OCI-LY1 (cell line): Measurements from ENCODE around the gene CHST8.

Source experiments
- H2AFZ ChIP-seq: fragments of 200-600 bp; sonication (generic), shearing (Covaris generic); 2 replicates; pipeline ENCODE4 v1.6.0; 2014; ENCODE audit warnings: antibody characterized with exemption, mild to moderate bottlenecking, low read length
- H3F3A ChIP-seq: fragments of 200-600 bp; sonication (generic), shearing (Covaris generic); 2 replicates; pipeline ENCODE4 v1.6.0; 2014; ENCODE audit warnings: mild to moderate bottlenecking, antibody characterized with exemption, low read length, moderate library complexity; ENCODE audit not compliant: insufficient read depth
- H3K27ac ChIP-seq: fragments of 200-600 bp; sonication (generic); 2 replicates; pipeline ENCODE4 v1.5.1; 2014; ENCODE audit warnings: low read length, mixed run types, mild to moderate bottlenecking, low read depth; ENCODE audit not compliant: poor library complexity, severe bottlenecking
- H3K27me3 ChIP-seq: fragments of 200-600 bp; sonication (generic); 2 replicates; pipeline ENCODE4 v1.6.0; 2014; ENCODE audit warnings: antibody characterized with exemption, mild to moderate bottlenecking, low read length, moderate library complexity; ENCODE audit not compliant: insufficient read depth
- H3K36me3 ChIP-seq: fragments of 200-600 bp; sonication (generic); 2 replicates; pipeline ENCODE4 v1.6.1; 2014; ENCODE audit warnings: mild to moderate bottlenecking, antibody characterized with exemption, low read length, moderate library complexity, mixed read lengths; ENCODE audit not compliant: insufficient read depth
- H3K4me1 ChIP-seq: fragments of 200-600 bp; sonication (generic); 2 replicates; pipeline ENCODE4 v1.5.1; 2014; ENCODE audit warnings: mild to moderate bottlenecking, low read length, moderate library complexity; ENCODE audit not compliant: insufficient read depth, severe bottlenecking
- H3K4me2 ChIP-seq: fragments of 200-600 bp; sonication (generic), shearing (Covaris generic); 2 replicates; pipeline ENCODE4 v1.6.1; 2014; ENCODE audit warnings: low read length
- H3K4me3 ChIP-seq: fragments of 200-600 bp; sonication (generic); 2 replicates; pipeline ENCODE4 v1.5.1; 2014; ENCODE audit warnings: low read length, low read depth, mild to moderate bottlenecking, mixed read lengths; ENCODE audit not compliant: poor library complexity, severe bottlenecking
- H3K79me2 ChIP-seq: fragments of 200-600 bp; shearing (Covaris generic); 2 replicates; pipeline ENCODE4 v1.6.1; 2016; ENCODE audit warnings: mixed run types, low read length, mixed read lengths; ENCODE audit not compliant: insufficient read depth
- H3K9ac ChIP-seq: fragments of 200-600 bp; sonication (generic), shearing (Covaris generic); 2 replicates; pipeline ENCODE4 v1.6.1; 2014; ENCODE audit warnings: mild to moderate bottlenecking, low read length, mixed read lengths
- H3K9me2 ChIP-seq: fragments of 200-600 bp; sonication (generic), shearing (Covaris generic); 2 replicates; pipeline ENCODE4 v1.6.1; 2014; ENCODE audit warnings: low read depth, mild to moderate bottlenecking, low read length, mixed read lengths
- H3K9me3 ChIP-seq: fragments of 200-600 bp; shearing (Covaris generic); 2 replicates; pipeline ENCODE4 v1.6.1; 2014; ENCODE audit warnings: low read length, mixed read lengths
- H4K20me1 ChIP-seq: fragments of 200-600 bp; sonication (generic), shearing (Covaris generic); 2 replicates; pipeline ENCODE4 v1.6.0; 2016; ENCODE audit warnings: mild to moderate bottlenecking, low read length; ENCODE audit not compliant: insufficient read depth
- EZH2 ChIP-seq: fragments of 200-600 bp; sonication (generic), shearing (Covaris generic); IDR thresholded peaks from 2 replicates; pipeline ENCODE4 v1.8.0; 2017; ENCODE audit warnings: borderline replicate concordance, mixed run types, mild to moderate bottlenecking, antibody characterized with exemption, low read length, moderate library complexity, mixed read lengths
- TF ChIP-seq, protein P1 (sequence below): fragments of 200-600 bp; sonication (generic), shearing (Covaris generic); IDR thresholded peaks from 2 replicates; pipeline ENCODE4 v1.5.1; 2017; ENCODE audit warnings: mild to moderate bottlenecking, antibody characterized with exemption, low read length, moderate library complexity, mixed read lengths

CHST8 gene

DNA sequence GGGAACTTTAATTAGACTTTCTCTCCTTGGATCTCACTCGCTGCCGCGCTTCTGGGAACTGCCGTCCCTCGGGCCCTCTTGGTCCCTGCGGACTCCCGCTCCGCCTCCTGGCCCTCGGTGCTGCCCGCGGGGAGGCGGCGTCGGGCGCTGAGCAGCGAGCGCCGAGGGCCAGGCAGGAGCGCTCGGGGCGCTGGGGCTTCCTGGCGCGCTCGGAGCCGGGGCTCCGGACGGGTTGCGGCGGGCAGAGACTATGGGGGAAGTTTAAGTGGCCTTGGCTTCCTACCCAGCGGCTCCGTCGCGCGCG is 704 bp downstream of the CHST8 start:
- Histone ChIP-seq H3K9ac (no peak overlapping the region), H3K79me2 (no peaks in the 10 kb centered on the region), H3K4me3 (no peak overlapping the region), H3K4me1 (no peaks in the 10 kb centered on the region), H3K4me2 (no peak overlapping the region), H3K27ac (no peak overlapping the region), H3K36me3 (no peaks in the 10 kb centered on the region), H3K9me2 (no peaks in the 10 kb centered on the region), H3K27me3 (no peaks in the 10 kb centered on the region), H4K20me1 (no peaks in the 10 kb centered on the region), H3F3A (no peaks in the 10 kb centered on the region), H3K9me3 (no peaks in the 10 kb centered on the region), H2AFZ (no peak overlapping the region)
- TF ChIP-seq EZH2, result no peak
- TF ChIP-seq, protein P1, sequence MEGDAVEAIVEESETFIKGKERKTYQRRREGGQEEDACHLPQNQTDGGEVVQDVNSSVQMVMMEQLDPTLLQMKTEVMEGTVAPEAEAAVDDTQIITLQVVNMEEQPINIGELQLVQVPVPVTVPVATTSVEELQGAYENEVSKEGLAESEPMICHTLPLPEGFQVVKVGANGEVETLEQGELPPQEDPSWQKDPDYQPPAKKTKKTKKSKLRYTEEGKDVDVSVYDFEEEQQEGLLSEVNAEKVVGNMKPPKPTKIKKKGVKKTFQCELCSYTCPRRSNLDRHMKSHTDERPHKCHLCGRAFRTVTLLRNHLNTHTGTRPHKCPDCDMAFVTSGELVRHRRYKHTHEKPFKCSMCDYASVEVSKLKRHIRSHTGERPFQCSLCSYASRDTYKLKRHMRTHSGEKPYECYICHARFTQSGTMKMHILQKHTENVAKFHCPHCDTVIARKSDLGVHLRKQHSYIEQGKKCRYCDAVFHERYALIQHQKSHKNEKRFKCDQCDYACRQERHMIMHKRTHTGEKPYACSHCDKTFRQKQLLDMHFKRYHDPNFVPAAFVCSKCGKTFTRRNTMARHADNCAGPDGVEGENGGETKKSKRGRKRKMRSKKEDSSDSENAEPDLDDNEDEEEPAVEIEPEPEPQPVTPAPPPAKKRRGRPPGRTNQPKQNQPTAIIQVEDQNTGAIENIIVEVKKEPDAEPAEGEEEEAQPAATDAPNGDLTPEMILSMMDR, result no peak

DNA sequence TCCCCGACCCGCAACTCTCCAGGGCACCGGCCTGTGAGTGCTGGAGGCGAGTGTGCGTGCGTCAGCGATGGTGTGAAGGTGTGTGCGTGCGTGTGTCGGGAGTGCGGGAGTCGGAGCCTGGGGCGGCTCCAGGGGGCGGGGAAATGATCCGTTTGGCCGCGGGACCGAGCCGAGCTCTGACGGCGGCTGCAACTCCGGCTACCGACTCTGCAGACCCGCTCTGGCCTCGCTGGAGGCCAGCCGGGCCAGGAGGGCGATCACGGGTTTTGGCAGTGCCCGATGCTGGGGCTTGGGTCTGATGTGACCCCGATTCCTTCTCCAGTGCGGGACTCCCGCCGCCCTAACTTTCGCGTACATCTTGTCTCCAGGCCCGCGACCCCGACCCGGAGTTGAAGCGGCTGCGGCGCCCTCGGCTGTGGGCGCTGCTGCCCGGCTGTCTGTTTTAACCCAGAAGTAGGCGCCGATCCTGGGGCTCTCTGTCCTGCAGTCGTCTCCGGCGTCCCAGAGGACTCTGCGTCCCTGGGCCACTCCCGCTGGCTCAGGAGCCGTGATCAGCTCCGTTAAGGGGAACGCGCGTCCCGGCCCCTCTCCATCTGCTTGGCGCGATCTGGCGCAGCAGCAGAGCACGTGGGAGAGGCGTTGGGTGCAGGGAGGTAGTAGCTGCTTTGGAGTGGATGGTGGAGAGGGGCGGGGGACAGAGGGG is 1.2 kb downstream of the CHST8 start:
- Histone ChIP-seq H4K20me1 (no peaks in the 10 kb centered on the region), H3K36me3 (no peaks in the 10 kb centered on the region), H3K9me2 (no peaks in the 10 kb centered on the region), H3K79me2 (no peaks in the 10 kb centered on the region), H3F3A (no peaks in the 10 kb centered on the region), H3K9ac (no peak overlapping the region), H3K9me3 (no peaks in the 10 kb centered on the region), H3K4me3 (no peak overlapping the region), H3K4me1 (no peaks in the 10 kb centered on the region), H3K27ac (no peak overlapping the region), H3K4me2 (no peak overlapping the region), H2AFZ (no peak overlapping the region), H3K27me3 (no peaks in the 10 kb centered on the region)
- TF ChIP-seq, protein P1, result no peak
- no peak for TF ChIP-seq EZH2

DNA sequence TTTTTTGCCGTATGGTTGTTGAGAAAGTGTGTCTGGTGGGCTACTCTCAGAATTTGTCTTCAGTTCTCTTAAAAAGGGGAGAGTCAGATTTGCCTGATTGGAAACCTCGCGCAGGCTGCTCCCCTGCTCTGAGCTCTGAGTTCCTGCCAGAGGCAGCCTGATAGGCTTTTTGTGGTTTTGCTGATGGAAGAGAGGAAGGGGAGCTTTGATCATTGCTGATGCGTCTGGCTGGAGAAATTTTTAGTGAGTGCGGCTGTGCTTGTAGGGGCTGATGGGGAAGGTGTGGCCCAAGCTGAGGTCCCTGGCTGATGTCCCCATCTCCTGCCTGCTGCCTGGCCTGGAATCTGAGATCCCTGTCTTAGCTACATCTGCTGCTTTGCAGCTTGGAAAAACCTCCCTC is 2.8 kb downstream of the CHST8 start:
- H4K20me1 ChIP-seq, result no peaks in the 10 kb centered on the region
- no peak overlapping the region for H3K4me2 ChIP-seq
- H3K9ac ChIP-seq, result no peak overlapping the region
- no peaks in the 10 kb centered on the region for H3K36me3 ChIP-seq
- H3K9me2 ChIP-seq, result no peaks in the 10 kb centered on the region
- no peak overlapping the region for H3K27ac ChIP-seq
- no peak overlapping the region for H2AFZ ChIP-seq
- no peaks in the 10 kb centered on the region for H3K79me2 ChIP-seq
- no peaks in the 10 kb centered on the region for H3K27me3 ChIP-seq
- TF ChIP-seq, protein P1, result no peak
- no peak for TF ChIP-seq EZH2
- no peak overlapping the region for H3K4me3 ChIP-seq
- H3K9me3 ChIP-seq, result no peaks in the 10 kb centered on the region
- no peaks in the 10 kb centered on the region for H3F3A ChIP-seq
- no peaks in the 10 kb centered on the region for H3K4me1 ChIP-seq
